Fibroblast of skin of back (primary cell): ENCODE results near the gene EHHADH.

Source experiments
- DNase-seq: peaks from one replicate; pipeline ENCODE4 v3.0.0-alpha.2; 2013

EHHADH gene

GRCh38 chr3:185144784-185145183, 109.1 kb downstream of the EHHADH start:
- DNase-seq = no peak
